COLO829 (cell line): ENCODE results near the gene VEGFA.

Experiments used
- DNase-seq: peaks from one replicate; pipeline ENCODE4 v3.0.0; 2012; ENCODE audit warnings: low spot score

Gene VEGFA

GRCh38 chr6:43785220-43785752, 15.3 kb downstream of the VEGFA start:
- no peak for DNase-seq

- DNase-seq, result no peak
Measured at GRCh38 chr6:43785904-43786303, 15.9 kb downstream of the VEGFA start.

GRCh38 chr6:43786664-43787329, 16.8 kb downstream of the VEGFA start:
- DNase-seq, result no peak

GRCh38 chr6:43788301-43788700, 18.3 kb downstream of the VEGFA start:
- no peak for DNase-seq

GRCh38 chr6:43789447-43789846, 19.4 kb downstream of the VEGFA start:
- no peak for DNase-seq

- no peak for DNase-seq
Measured at GRCh38 chr6:43790031-43790430, 20.0 kb downstream of the VEGFA start.

- DNase-seq, result no peak
Measured at GRCh38 chr6:43791745-43792422, 21.9 kb downstream of the VEGFA start.

GRCh38 chr6:43793154-43793874, 23.3 kb downstream of the VEGFA start:
- DNase-seq, result no peak

GRCh38 chr6:43793875-43794242, 23.8 kb downstream of the VEGFA start:
- DNase-seq, result no peak

GRCh38 chr6:43795421-43795820, 25.4 kb downstream of the VEGFA start:
- DNase-seq, result no peak

GRCh38 chr6:43796168-43796567, 26.2 kb downstream of the VEGFA start:
- no peak for DNase-seq

GRCh38 chr6:43796903-43797890, 27.2 kb downstream of the VEGFA start:
- no peak for DNase-seq

GRCh38 chr6:43797919-43798318, 27.9 kb downstream of the VEGFA start:
- no peak for DNase-seq

- peak; percentile 72 for DNase-seq
Measured at GRCh38 chr6:43798688-43799444, 28.9 kb downstream of the VEGFA start.

GRCh38 chr6:43799551-43800297, 29.7 kb downstream of the VEGFA start:
- no peak for DNase-seq

GRCh38 chr6:43800298-43800623, 30.2 kb downstream of the VEGFA start:
- DNase-seq, result no peak

- DNase-seq, result no peak
Measured at GRCh38 chr6:43800746-43801494, 30.9 kb downstream of the VEGFA start.

- no peak for DNase-seq
Measured at GRCh38 chr6:43801495-43802181, 31.6 kb downstream of the VEGFA start.
